MV-4-11 (cell line): ENCODE measurements around the gene KDM2A.

Source experiments
- DNase-seq: peaks from one replicate; lab custom pipeline; 2025; lab: John Stamatoyannopoulos, UW

KDM2A gene

GRCh38 chr11:67273260-67273990 is 154.4 kb downstream of the KDM2A start:
- no peak for DNase-seq

GRCh38 chr11:67274768-67275605 is 155.9 kb downstream of the KDM2A start:
- no peak for DNase-seq

DNA sequence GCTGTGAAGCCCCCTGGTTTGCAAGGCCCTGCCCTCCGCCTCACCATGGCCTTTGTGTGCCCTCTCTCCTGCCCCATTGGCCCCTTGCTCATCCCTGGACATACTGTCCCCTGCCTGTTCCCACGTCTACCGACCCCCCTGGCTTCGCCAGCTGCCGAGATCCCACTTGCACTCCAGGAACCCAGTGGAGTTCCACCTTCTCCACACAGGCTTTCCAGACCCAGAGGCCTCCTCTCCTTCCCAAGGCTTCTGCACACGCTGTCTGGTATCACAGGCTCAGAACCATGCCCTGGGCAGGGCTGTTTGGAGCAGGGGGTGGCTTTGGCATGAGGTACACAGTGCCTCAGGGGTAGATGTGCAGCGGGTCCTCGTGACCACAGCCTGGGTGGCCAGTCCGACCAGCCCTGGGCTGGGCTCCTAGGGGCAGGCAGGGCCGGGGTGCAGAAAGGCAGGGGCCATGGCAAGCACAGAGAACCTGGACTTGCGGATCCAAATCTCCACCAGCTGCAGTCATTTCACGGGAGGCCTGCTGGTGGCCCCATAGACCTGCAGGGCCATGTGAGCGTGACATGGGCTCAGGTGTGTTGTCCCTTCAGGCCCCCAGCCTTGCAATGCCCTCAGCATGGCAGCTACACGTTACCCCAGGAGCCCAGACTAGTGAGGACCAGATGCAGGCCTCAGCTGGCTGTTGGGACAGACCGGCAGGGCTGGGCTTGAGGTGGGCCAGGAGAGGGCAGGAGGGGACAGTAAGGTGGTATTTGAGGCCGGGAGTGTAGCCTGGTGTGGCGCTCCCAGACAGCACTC is 156.7 kb downstream of the KDM2A start:
- DNase-seq, result no peak

- peak; percentile 97 for DNase-seq
These were observed 157.7 kb downstream of the KDM2A start for GRCh38 chr11:67276781-67277230.

- DNase-seq, result peak; percentile 98
These were observed 158.3 kb downstream of the KDM2A start for GRCh38 chr11:67277231-67277961.

- no peak for DNase-seq
These were observed 159.3 kb downstream of the KDM2A start for GRCh38 chr11:67278135-67278938.

DNA sequence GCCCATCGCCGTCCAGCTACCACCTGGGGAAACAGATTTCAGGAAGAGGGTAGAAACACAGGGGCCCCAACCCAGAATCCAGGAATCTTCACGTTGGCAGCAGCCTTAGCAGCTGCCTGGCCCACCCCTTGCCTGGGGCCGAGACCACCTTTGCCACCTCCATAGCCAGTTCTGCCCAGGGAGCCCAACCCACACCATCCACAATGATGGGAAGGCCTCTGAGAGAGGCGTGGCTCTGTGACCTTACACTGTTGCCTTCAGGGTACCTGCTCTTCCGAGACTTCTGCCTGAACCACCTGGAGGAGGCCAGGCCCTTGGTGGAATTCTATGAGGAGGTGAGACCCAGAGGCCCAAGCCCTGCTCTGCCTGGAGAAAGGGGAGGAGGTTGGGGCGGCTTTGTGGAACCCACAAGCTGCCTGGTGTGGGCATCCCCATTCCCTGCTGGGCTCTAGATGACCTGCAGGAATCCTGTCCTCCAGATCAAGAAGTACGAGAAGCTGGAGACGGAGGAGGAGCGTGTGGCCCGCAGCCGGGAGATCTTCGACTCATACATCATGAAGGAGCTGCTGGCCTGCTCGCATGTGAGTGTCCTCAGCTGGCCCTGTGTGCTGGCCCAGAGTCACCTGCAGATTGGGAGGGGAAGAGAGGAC is 160.0 kb downstream of the KDM2A start:
- DNase-seq, result no peak

DNA sequence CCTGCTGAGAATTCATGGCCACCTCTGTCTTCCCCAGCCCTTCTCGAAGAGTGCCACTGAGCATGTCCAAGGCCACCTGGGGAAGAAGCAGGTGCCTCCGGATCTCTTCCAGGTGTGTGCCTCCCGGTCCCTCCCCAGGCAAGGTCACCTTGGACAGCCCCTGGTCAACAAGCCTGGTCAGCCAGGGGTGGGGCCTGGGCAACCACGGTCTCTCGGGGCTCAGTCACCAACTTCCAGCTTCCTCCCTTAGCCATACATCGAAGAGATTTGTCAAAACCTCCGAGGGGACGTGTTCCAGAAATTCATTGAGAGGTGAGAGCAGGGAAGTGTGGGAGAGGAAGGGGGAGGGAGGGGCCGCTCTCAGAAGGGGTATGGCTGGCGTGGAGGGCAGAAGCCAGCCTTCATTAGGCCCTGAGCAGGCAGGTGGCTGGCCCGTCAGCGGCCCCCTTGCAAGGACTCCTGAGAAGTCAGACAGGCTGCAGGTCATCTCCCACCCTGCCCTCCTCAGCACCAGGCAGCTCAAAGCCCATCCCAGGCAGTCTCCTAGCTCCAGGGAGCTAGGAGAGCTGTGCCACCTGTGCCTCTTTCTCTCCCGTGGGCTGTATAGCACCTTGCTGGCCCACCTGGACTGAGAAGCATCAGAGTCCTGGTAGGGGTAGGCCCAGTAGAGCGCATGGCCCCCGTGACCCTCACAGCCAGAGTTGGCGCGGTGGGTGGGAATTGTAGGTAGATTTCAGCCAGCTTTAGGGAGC is 160.7 kb downstream of the KDM2A start:
- no peak for DNase-seq

DNA sequence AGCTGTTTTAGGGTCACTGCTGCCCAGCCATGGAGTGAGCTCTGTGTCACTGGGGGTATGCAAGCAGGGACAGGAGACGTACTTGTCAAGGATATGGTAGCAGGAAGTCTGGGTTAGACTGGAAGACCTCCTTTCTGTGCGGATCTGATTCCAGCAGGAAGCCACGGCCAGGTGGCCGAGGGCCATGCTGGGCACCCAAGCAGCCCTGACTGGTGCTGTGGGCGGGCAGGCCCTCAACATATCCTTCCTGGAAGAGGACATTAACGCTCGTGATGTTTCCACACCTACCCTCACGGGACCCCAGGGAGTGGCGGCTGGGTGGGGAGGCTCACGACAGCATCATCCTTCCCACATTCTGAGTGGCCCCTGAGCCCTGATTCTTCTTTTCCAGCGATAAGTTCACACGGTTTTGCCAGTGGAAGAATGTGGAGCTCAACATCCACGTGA is 161.3 kb downstream of the KDM2A start:
- no peak for DNase-seq

DNA sequence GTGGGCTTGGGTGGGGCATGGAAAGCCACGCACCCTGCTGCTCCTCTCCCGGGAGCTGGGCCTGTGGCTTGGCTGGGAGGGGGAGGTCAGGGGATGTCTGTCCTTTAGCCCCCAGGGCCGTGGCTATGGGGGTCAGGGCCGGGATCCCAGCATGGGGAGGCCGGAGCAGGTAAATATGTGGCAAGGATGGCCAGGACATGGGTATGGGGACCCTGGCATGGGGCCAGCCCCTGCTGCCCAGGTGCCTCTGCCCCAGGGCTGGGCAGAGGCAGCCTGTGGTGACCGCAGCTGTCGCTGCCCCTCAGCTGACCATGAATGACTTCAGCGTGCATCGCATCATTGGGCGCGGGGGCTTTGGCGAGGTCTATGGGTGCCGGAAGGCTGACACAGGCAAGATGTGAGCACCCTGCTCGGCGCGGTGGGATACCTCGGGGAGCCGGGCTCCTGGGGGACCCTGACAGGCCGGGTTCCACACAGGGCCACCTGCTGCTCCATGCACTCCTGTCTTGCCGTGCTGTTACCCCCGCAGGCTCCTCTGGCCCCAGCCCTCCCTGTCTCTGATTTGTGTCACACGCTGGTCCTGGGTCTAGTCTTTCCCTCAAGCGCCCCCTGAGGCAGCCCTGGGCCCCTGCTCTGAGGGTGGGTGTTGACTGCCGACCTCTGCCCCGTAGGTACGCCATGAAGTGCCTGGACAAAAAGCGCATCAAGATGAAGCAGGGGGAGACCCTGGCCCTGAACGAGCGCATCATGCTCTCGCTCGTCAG is 161.9 kb downstream of the KDM2A start:
- DNase-seq, result no peak

- DNase-seq, result no peak
These were observed 162.6 kb downstream of the KDM2A start for GRCh38 chr11:67281552-67282150.

DNA sequence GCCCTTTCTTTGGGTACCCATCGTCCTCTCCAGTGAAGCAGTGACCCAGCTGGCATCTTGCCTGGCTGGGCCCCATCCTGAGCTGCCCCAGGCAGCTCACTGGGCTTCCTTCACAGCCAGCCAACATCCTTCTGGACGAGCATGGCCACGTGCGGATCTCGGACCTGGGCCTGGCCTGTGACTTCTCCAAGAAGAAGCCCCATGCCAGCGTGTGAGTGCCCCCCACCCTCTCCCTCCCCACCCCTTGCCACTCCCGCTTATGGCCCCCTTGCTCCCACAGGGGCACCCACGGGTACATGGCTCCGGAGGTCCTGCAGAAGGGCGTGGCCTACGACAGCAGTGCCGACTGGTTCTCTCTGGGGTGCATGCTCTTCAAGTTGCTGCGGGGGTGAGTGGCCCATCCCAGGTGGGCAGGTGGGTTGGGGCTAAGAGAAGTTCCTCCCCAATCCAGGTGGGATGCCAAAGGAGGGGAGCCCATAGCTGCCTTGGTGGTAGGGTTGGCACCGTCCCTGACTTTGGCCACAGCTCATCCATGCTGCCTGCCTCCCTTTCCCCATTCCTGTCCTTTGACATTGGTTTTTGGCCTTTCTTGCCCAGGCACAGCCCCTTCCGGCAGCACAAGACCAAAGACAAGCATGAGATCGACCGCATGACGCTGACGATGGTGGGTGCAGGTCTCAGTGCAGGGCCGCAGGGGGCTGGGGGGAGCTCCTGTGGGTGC is 163.3 kb downstream of the KDM2A start:
- DNase-seq, result no peak

GRCh38 chr11:67282876-67283371 is 163.9 kb downstream of the KDM2A start:
- DNase-seq, result no peak

- DNase-seq, result peak; percentile 92
These were observed 164.5 kb downstream of the KDM2A start for GRCh38 chr11:67283481-67283963.

GRCh38 chr11:67284811-67285540 is 165.9 kb downstream of the KDM2A start:
- no peak for DNase-seq
